H1 (cell line): ENCODE measurements around the gene WDR1. TPM values are rescaled to one million over a fixed set of nuclear protein-coding genes. Genes with fewer than 3 reads are reported as not detected.

Experiments used
- CTCF ChIA-PET: fragments of 300-600 bp; sonication (Branson Sonifier 250); formaldehyde crosslinking; loops from one replicate; lab custom pipeline; 2021; ENCODE audit not compliant: partially characterized antibody; lab: Charles Lee
- POLR2A ChIA-PET: fragments of 300-600 bp; sonication (Branson Sonifier 250); formaldehyde crosslinking; loops from one replicate; lab custom pipeline; 2021; ENCODE audit warnings: inconsistent platforms; ENCODE audit not compliant: partially characterized antibody; lab: Charles Lee
- DNase-seq, 2 experiments: peaks; one replicate each; pipeline versions ENCODE4 v3.0.0 to v3.0.0-alpha.2; 2010 to 2022; ENCODE audit warnings: low spot score in 2 of 2, low read depth in 1 of 2, mixed read lengths in 1 of 2
- FAIRE-seq: peaks from 2 replicates; lab custom pipeline; 2011; peaks lifted over from hg19 to GRCh38; lab: Jason Lieb, UNC
- H2AFZ ChIP-seq: 2 replicates; pipeline ENCODE4 v1.8.1; 2012; ENCODE audit warnings: low read length, inconsistent platforms
- H2AK5ac ChIP-seq: 2 replicates; pipeline ENCODE4 v1.6.1; 2013; ENCODE audit warnings: low read depth, low read length
- H2BK120ac ChIP-seq: replicated peaks from 2 replicates; pipeline ENCODE3; 2013; ENCODE audit warnings: low read depth, low read length, inconsistent platforms
- H2BK12ac ChIP-seq: 2 replicates; pipeline ENCODE4 v1.6.1; 2013; ENCODE audit warnings: low read depth, low read length
- H2BK15ac ChIP-seq: 2 replicates; pipeline ENCODE4 v1.6.1; 2013; ENCODE audit warnings: low read length
- H2BK20ac ChIP-seq: 2 replicates; pipeline ENCODE4 v1.6.1; 2013; ENCODE audit warnings: low read length
- H2BK5ac ChIP-seq: 2 replicates; pipeline ENCODE4 v1.6.1; 2013; ENCODE audit warnings: low read depth, low read length
- H3K14ac ChIP-seq: 2 replicates; pipeline ENCODE4 v1.6.1; 2013; ENCODE audit warnings: inconsistent platforms; ENCODE audit not compliant: insufficient read length
- H3K18ac ChIP-seq: 2 replicates; pipeline ENCODE4 v1.6.1; 2013; ENCODE audit warnings: low read length; ENCODE audit errors: extremely low read depth
- H3K23ac ChIP-seq: 2 replicates; pipeline ENCODE4 v1.6.1; 2013; ENCODE audit warnings: inconsistent platforms; ENCODE audit not compliant: insufficient read length
- H3K23me2 ChIP-seq: 2 replicates; pipeline ENCODE4 v1.6.1; 2013; ENCODE audit warnings: low read depth, low read length
- H3K27ac ChIP-seq: 2 replicates; pipeline ENCODE4 v1.6.1; 2011; ENCODE audit warnings: low read depth, low read length, inconsistent platforms
- H3K27me3 ChIP-seq, 4 experiments: replicated peaks in 1 of 4; 1 replicate in 1 of 4; 2 replicates in 3 of 4; pipeline versions ENCODE4 v1.6.1 to v1.8.1; 2011 to 2013; ENCODE audit warnings: low read length in 3 of 4, mild to moderate bottlenecking in 3 of 4, inconsistent platforms in 2 of 4, mixed read lengths in 2 of 4, moderate library complexity in 1 of 4; ENCODE audit not compliant: control insufficient read depth in 3 of 4, insufficient read depth in 3 of 4; ENCODE audit errors: extremely low read depth in 1 of 4
- H3K36me3 ChIP-seq, 4 experiments: 2 replicates each; pipeline versions ENCODE4 v1.6.1 to v1.8.1; 2011 to 2013; ENCODE audit warnings: mild to moderate bottlenecking in 4 of 4, low read length in 3 of 4, moderate library complexity in 2 of 4, control low read depth in 1 of 4, inconsistent platforms in 1 of 4; ENCODE audit not compliant: insufficient read depth in 4 of 4, control insufficient read depth in 2 of 4
- H3K4ac ChIP-seq: replicated peaks from 2 replicates; pipeline ENCODE3; 2013; ENCODE audit warnings: low read length, low read depth, mixed read lengths, inconsistent platforms; ENCODE audit not compliant: insufficient read length
- H3K4me1 ChIP-seq, 4 experiments: replicated peaks in 1 of 4; 1 replicate in 1 of 4; 2 replicates in 3 of 4; pipeline versions ENCODE4 v1.6.1 to v1.8.1; 2011 to 2013; ENCODE audit warnings: low read length in 3 of 4, inconsistent platforms in 2 of 4, mixed read lengths in 1 of 4; ENCODE audit not compliant: insufficient read depth in 4 of 4, control insufficient read depth in 3 of 4
- H3K4me2 ChIP-seq, 2 experiments: 2 replicates each; pipeline versions ENCODE4 v1.6.1 to v1.8.1; 2011 to 2013; ENCODE audit warnings: low read depth in 2 of 2, low read length in 2 of 2, control low read depth in 1 of 2, inconsistent platforms in 1 of 2, mild to moderate bottlenecking in 1 of 2; ENCODE audit not compliant: insufficient read depth in 1 of 2
- H3K4me3 ChIP-seq, 4 experiments: fragments of 200-600, 300-600 bp in 1 of 4; sonication (generic), shearing (Covaris generic), sonication (Bioruptor Twin) in 1 of 4; 2 replicates each; pipeline versions ENCODE4 v1.5.1 to v1.8.1; 2011 to 2016; ENCODE audit warnings: low read length in 4 of 4, low read depth in 3 of 4, control low read depth in 2 of 4, inconsistent platforms in 2 of 4, mild to moderate bottlenecking in 2 of 4, mixed read lengths in 1 of 4, moderate library complexity in 1 of 4; ENCODE audit not compliant: insufficient read depth in 2 of 4; ENCODE audit errors: extremely low read depth in 1 of 4
- H3K56ac ChIP-seq: replicated peaks from 2 replicates; pipeline ENCODE3; 2013; ENCODE audit warnings: low read depth, mild to moderate bottlenecking, mixed read lengths, low read length, inconsistent platforms; ENCODE audit not compliant: insufficient read length
- H3K79me1 ChIP-seq: 2 replicates; pipeline ENCODE4 v1.6.1; 2013; ENCODE audit warnings: low read depth, low read length, control low read depth
- H3K79me2 ChIP-seq, 2 experiments: 2 replicates each; pipeline versions ENCODE4 v1.6.1 to v1.8.1; 2012 to 2013; ENCODE audit warnings: low read length in 2 of 2, mild to moderate bottlenecking in 2 of 2, inconsistent platforms in 1 of 2; ENCODE audit not compliant: insufficient read depth in 2 of 2, control insufficient read depth in 1 of 2
- H3K9ac ChIP-seq, 4 experiments: replicated peaks in 1 of 4; 1 replicate in 1 of 4; 2 replicates in 3 of 4; pipeline versions ENCODE4 v1.6.1 to v1.8.1; 2011 to 2013; ENCODE audit warnings: low read depth in 3 of 4, low read length in 3 of 4, control low read depth in 2 of 4, mild to moderate bottlenecking in 2 of 4, moderate library complexity in 2 of 4, inconsistent platforms in 1 of 4; ENCODE audit errors: extremely low read depth in 1 of 4
- H3K9me3 ChIP-seq, 2 experiments: 2 replicates each; pipeline versions ENCODE4 v1.6.1 to v1.8.1; 2012 to 2013; ENCODE audit warnings: mild to moderate bottlenecking in 2 of 2, moderate library complexity in 2 of 2, control low read depth in 1 of 2, inconsistent platforms in 1 of 2, low read depth in 1 of 2, low read length in 1 of 2, mixed read lengths in 1 of 2; ENCODE audit not compliant: insufficient read depth in 2 of 2
- H4K20me1 ChIP-seq, 2 experiments: replicated peaks in 1 of 2; 2 replicates each; pipeline versions ENCODE3 to v1.8.1; 2011 to 2013; ENCODE audit warnings: inconsistent platforms in 2 of 2, low read length in 2 of 2, mild to moderate bottlenecking in 1 of 2; ENCODE audit not compliant: insufficient read depth in 2 of 2, control insufficient read depth in 1 of 2
- H4K5ac ChIP-seq: 2 replicates; pipeline ENCODE4 v1.6.1; 2013; ENCODE audit warnings: low read length, low read depth, mixed read lengths, inconsistent platforms; ENCODE audit not compliant: insufficient read length
- H4K8ac ChIP-seq: 2 replicates; pipeline ENCODE4 v1.8.0; 2013; ENCODE audit warnings: mild to moderate bottlenecking, moderate library complexity, low read length, inconsistent platforms; ENCODE audit not compliant: insufficient read depth; ENCODE audit errors: extremely low read depth
- H4K91ac ChIP-seq: replicated peaks from 2 replicates; pipeline ENCODE3; 2013; ENCODE audit warnings: low read length, mixed read lengths, inconsistent platforms; ENCODE audit not compliant: insufficient read length
- BACH1 ChIP-seq: IDR thresholded peaks from 2 replicates; pipeline ENCODE4 v1.6.1; 2012; ENCODE audit warnings: low read length, improper control_type of control experiment
- POLR2A ChIP-seq, 2 experiments: IDR thresholded peaks; 1 replicate in 1 of 2; 2 replicates in 1 of 2; pipeline ENCODE4 v1.6.1; 2011; ENCODE audit warnings: low read depth in 2 of 2, low read length in 2 of 2, mild to moderate bottlenecking in 2 of 2; ENCODE audit errors: control extremely low read depth in 1 of 2
- WGBS, 2 experiments: shearing (Covaris generic) in 1 of 2; methylation state at CpG; one replicate each; pipeline versions ENCODE4 v1.1.6 to v1.1.7; 2013 to 2015; ENCODE audit warnings: low lambda C conversion rate in 2 of 2, mixed read lengths in 2 of 2, inconsistent platforms in 1 of 2, low coverage in 1 of 2, missing lambda C conversion rate in 1 of 2; ENCODE audit not compliant: insufficient replicate concordance in 2 of 2, insufficient coverage in 1 of 2, insufficient read length in 1 of 2; ENCODE audit errors: extremely low coverage in 1 of 2, missing lambda C conversion rate in 1 of 2; 5-methylcytosine and 5-hydroxymethylcytosine counted together
- polyA plus RNA-seq, 7 experiments: library from polyadenylated mRNA; depleted of rRNA in 3 of 7; stranded (reverse) in 5 of 7; unstranded in 2 of 7; fragments of >200 nt in 5 of 7; fragments of 200-250 nt in 2 of 7; gene quantifications; 1 replicate in 5 of 7; 2 replicates in 1 of 7; 4 replicates in 1 of 7; pipeline versions ENCODE4 v1.2.1 to v1.2.3, GENCODE V29; 2011 to 2013; ENCODE audit warnings: missing spikeins in 2 of 7, mixed read lengths in 2 of 7
- total RNA-seq: library from RNA; stranded (reverse); fragmentation: NEBNext Ultra II Directional; extraction: Animal tissue kit (Norgen Biotek cat#: 25700); gene quantifications from 2 replicates; pipeline ENCODE4 v1.2.1, GENCODE V29; 2021

Gene WDR1
- total and polyA plus RNA-seq, 2 of the 8 experiments (the other 6 are each of a cell fraction or from before 2014, with no cell fraction given) = 315 to 377 TPM

DNA sequence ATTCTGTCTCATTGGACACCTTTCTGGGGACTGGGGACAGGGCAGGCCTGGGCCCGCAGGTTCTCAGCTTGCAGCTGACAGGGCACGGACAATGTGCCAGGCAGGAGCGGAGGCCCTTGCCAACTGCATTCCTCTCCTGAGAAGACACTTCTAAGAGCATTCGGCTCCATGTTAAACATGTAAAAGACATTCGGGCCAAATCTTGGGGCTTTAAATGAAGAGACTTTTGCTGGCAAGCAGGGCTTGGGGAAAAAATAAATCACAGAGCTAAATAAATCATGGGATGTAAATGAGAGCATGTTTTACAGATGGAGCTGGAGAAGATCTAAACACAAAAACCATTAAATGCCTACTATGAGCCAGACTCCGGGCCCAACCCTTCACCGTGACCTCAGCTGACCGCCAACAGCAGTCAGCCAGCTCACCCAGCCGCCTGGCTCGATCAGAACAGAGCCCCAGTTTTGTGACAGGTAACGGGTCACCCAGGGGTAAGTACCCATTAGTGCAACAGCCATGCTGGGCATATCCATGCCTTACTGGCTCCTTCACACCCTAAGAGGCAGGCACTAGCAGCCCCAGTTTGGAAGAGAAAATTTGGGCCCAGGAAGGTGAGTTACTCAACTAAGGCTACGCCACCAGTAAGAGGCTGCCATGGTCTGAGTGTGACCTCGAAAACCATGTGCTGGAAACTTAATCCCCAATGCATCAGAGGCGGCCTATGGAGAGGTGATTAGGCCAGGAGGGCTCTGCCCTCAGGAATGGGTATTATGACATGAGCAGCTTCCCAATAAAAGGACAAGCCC lies 14.7 kb downstream of the WDR1 start:
- Histone ChIP-seq H3K27me3 (no peaks in the 10 kb centered on the region), H2BK15ac (no peak overlapping the region), H3K4me2 (no peak overlapping the region), H3K79me2 (peaks cover 8 to 99% of the 10 kb centered on the region in 2 experiments), H3K14ac (no peak overlapping the region), H3K79me1 (peaks cover 45% of the 10 kb centered on the region), H2BK5ac (no peak overlapping the region), H2BK120ac (no peak overlapping the region), H3K23me2 (no peaks in the 10 kb centered on the region; the same call in 1 of the 2 replicates), H3K56ac (no peak overlapping the region), H3K23ac (no peak overlapping the region), H3K18ac (no peak overlapping the region), H3K9me3 (no peaks in the 10 kb centered on the region), H2BK12ac (no peak overlapping the region), H3K4me3 (no peak overlapping the region), H4K8ac (no peak overlapping the region; the same call in 1 of the 2 replicates), H4K5ac (no peak overlapping the region), H4K91ac (no peak overlapping the region), H3K4ac (no peak overlapping the region), H3K27ac (no peak overlapping the region), H4K20me1 (peaks cover 52 to 53% of the 10 kb centered on the region in 2 experiments), H3K4me1 (peaks cover 0 to 27% (median 12%) of the 10 kb centered on the region in 4 experiments; a peak in 6 of 7 replicates), H2BK20ac (no peak overlapping the region), H3K9ac (no peak overlapping the region), H3K36me3 (peaks cover 19 to 61% (median 33%) of the 10 kb centered on the region in 4 experiments), H2AFZ (no peak overlapping the region), H2AK5ac (no peak overlapping the region)
- TF ChIP-seq POLR2A (IDR thresholded peaks at IDR 0.05; ENCODE audit: control extremely low read depth in 1 of 2, low read depth in 2 of 2, low read length in 2 of 2) = 0 out of 3 replicates have a peak, but pooled peaks of 1 of the 2 experiments have one; percentile 17
- TF ChIP-seq BACH1 = no peak
- WGBS, 2 experiments = 89% methylated on average over 14 of the region's 14 CpGs; no CpG with 5 or more reads in 1 of the 2 experiments
- DNase-seq (no peak), FAIRE-seq (peak; percentile 7)
- CTCF ChIA-PET = interaction anchor here (0.9 to 3.7 kb wide), 4 partner anchors 13 to 26 kb away, joined by 3 to 29 read pairs (median 4); no protein-coding TSS in a partner anchor
- POLR2A ChIA-PET = interaction anchor here (6.5 to 13.7 kb wide), 3 partner anchors 8 to 18 kb away, joined by 99 to 197 read pairs (median 140); partner anchors contain the start of gene WDR1
